Ovary (tissue), 9 donors: ENCODE data around the gene AGPAT1. TPM values are rescaled to one million over a fixed set of nuclear protein-coding genes. Genes with fewer than 3 reads are reported as not detected.
A peak's percentile ranks its signal among the peaks of the same experiment; 100 is the strongest.

ENCODE experiments used
- DNase-seq, 5 donors: peaks; one replicate each; pipeline ENCODE4 v3.0.0-alpha.2; 2019 to 2020
- H3K27ac ChIP-seq, 2 donors: fragments of 200-600 bp; one replicate each; pipeline versions ENCODE4 v1.5.1 to v1.8.0; 2019 to 2022
- H3K27me3 ChIP-seq: fragments of 200-600 bp; one replicate; pipeline ENCODE4 v1.8.0; 2022
- H3K36me3 ChIP-seq: fragments of 200-600 bp; sonication (generic); one replicate; pipeline ENCODE4 v1.5.1; 2019
- H3K4me1 ChIP-seq: one replicate; pipeline ENCODE4 v1.8.1; 2013; ENCODE audit warnings: mild to moderate bottlenecking, moderate library complexity; ENCODE audit not compliant: insufficient read depth
- H3K4me3 ChIP-seq: fragments of 200-600 bp; sonication (generic); one replicate; pipeline ENCODE4 v1.5.1; 2017
- H3K9me3 ChIP-seq, 2 donors: fragments of 200-600 bp in 1 of 2; sonication (generic) in 1 of 2; one replicate each; pipeline versions ENCODE4 v1.5.1 to v1.8.1; 2013 to 2019; ENCODE audit warnings: mild to moderate bottlenecking in 1 of 2, moderate library complexity in 1 of 2
- CTCF ChIP-seq, 3 donors: fragments of 450-650 bp in 2 of 3; fragments of 200-600 bp in 1 of 3; IDR thresholded peaks; one replicate each; pipeline versions ENCODE4 v1.5.1 to v1.8.0; 2016 to 2022; ENCODE audit warnings: antibody characterized with exemption in 3 of 3, mild to moderate bottlenecking in 1 of 3
- EP300 ChIP-seq: sonication (generic); formaldehyde crosslinking; IDR thresholded peaks from one replicate; pipeline ENCODE4 v1.6.1; 2017; ENCODE audit warnings: antibody characterized with exemption
- POLR2A ChIP-seq: fragments of 450-650 bp; IDR thresholded peaks from one replicate; pipeline ENCODE4 v1.6.1; 2017; ENCODE audit warnings: antibody characterized with exemption, mild to moderate bottlenecking, moderate library complexity
- WGBS, 3 donors: extraction: QIAGEN DNeasy Blood & Tissue Kit in 1 of 3; methylation state at CpG; one replicate each; pipeline versions ENCODE4 v1.1.5 to v1.1.7; 2013 to 2017; 5-methylcytosine and 5-hydroxymethylcytosine counted together
- intact Hi-C, 4 donors: fragments of 100-400 bp; cut with DNase I; formaldehyde crosslinking; loops; one replicate each; pipeline versions ENCODE4 v1.11.0 to v1.15.1; 2022 to 2023
- microRNA-seq, 3 donors: library from miRNA; unstranded; fragments of <30 nt; microRNA quantifications; one replicate each; pipeline versions ENCODE4 to v1.2.0, GENCODE V29; 2019 to 2020
- polyA plus RNA-seq, 2 donors: library from polyadenylated mRNA; stranded (reverse); fragments of 200-250 nt in 1 of 2; fragments of 350-450 nt in 1 of 2; fragmentation: Illumina TruSeq in 1 of 2; extraction: RNeasy Lipid Tissue Mini Kit (QIAGEN cat#74804) in 1 of 2; gene quantifications; one replicate each; pipeline ENCODE4 v1.2.3, GENCODE V29; 2013 to 2014
- small RNA-seq: library from RNA; depleted of rRNA; stranded (forward); fragments of <200 nt; gene quantifications from one replicate; pipeline ENCODE3, GENCODE V24; 2016
- total RNA-seq, 7 donors: library from RNA; depleted of rRNA in 2 of 7; stranded (reverse); fragments of >200 nt in 2 of 7; fragmentation: NEBNext Ultra II Directional in 3 of 7; extraction: Animal tissue kit (Norgen Biotek cat#: 25700) in 3 of 7; gene quantifications; one replicate each; pipeline versions ENCODE4 v1.1.0 to v1.2.4, GENCODE V29; 2016 to 2023
- donor health status: DM: no; HTN: no; CAD: no; lungs with moderate emphysema.
- donor health status: DM: no; HTN: no; CAD: no.
- donor health status: Bipolar disorder and iron deficiency.
- donor health status: DM: yes; HTN: yes; CAD: no.
- donor health status: DM: no; HTN: no; CAD: no.
- donor health status: DM: yes; HTN: yes; CAD: no.

AGPAT1 gene
- total and polyA plus RNA-seq, 9 donors, result 29.6 to 82.4 (median 60.6) TPM

- peak; percentile 85 to 94 (median 92) for DNase-seq
- no peak for TF ChIP-seq EP300
- TF ChIP-seq POLR2A, result peak; percentile 18
- peak; percentile 92 to 93 (median 92) for TF ChIP-seq CTCF (IDR thresholded peaks at IDR 0.05)
- H3K27ac ChIP-seq, result peak overlapping the region; percentile 32 to 58
- H3K4me3 ChIP-seq, result no peak overlapping the region
- H3K36me3 ChIP-seq, result no peaks in the 10 kb centered on the region
- no peaks in the 10 kb centered on the region for H3K9me3 ChIP-seq
- intact Hi-C loops, result loop anchor here (2.0 to 10.0 kb wide), 3 partner anchors 36 to 214 kb away; partner anchors contain the start of genes PPT2 (in 3 of the 4) and ZBTB12 (in 1 of the 4)
- H3K27me3 ChIP-seq, result no peaks in the 10 kb centered on the region
- WGBS, 3 donors, result 9 to 10% (median 10%) methylated on average over 17 of the region's 17 CpGs
- H3K4me1 ChIP-seq, result peaks cover 1% of the 10 kb centered on the region
Measured at GRCh38 chr6:32118782-32119628, 56.9 kb downstream of the AGPAT1 start.

Small RNA genes within 50 kb of the gene (microRNA-seq; reads per million reads assigned to microRNA genes)
- gene MIR6721, result 0 to 0.18 (median 0) reads per million in 3 donors
- gene MIR6833, result 0 to 0.32 (median 0) reads per million in 3 donors

Small RNA genes within 50 kb of the gene (small RNA-seq; reads per million reads assigned to genes)
- gene AL662884.1, result not detected
- gene MIR6833, result not detected

Other genes starting within 250 kb of the AGPAT1 start
- 10 to 100 TPM in 4 of 7 donors, 1 to 10 TPM in 3; 1.4 to 23.0 (median 11.4) TPM for gene C2, start 248.4 kb downstream of the AGPAT1 start, total RNA-seq
- gene C2, start 248.4 kb downstream of the AGPAT1 start, polyA plus RNA-seq, result 10 to 100 TPM in 1 of 2 donors, 1 to 10 TPM in 1; 8.6 to 32.6 TPM
- gene CFB, start 230.0 kb downstream of the AGPAT1 start, total RNA-seq, result 100 to 1,000 TPM in 1 of 7 donors, 10 to 100 TPM in 6; 11.3 to 231 (median 23.8) TPM
- 10 to 100 TPM; 19.1 to 20.4 TPM for gene CFB, start 230.0 kb downstream of the AGPAT1 start, polyA plus RNA-seq
- 10 to 100 TPM; 59.2 to 75.0 (median 65.8) TPM for gene NELFE, start 217.1 kb downstream of the AGPAT1 start, total RNA-seq
- gene NELFE, start 217.1 kb downstream of the AGPAT1 start, polyA plus RNA-seq, result 10 to 100 TPM; 54.8 to 84.5 TPM
- 10 to 100 TPM; 37.2 to 59.4 (median 51.5) TPM for gene SKIC2, start 216.9 kb downstream of the AGPAT1 start, total RNA-seq
- gene SKIC2, start 216.9 kb downstream of the AGPAT1 start, polyA plus RNA-seq, result 10 to 100 TPM; 24.6 to 36.3 TPM
- gene DXO, start 203.9 kb downstream of the AGPAT1 start, total RNA-seq, result 10 to 100 TPM; 22.3 to 42.8 (median 26.7) TPM
- gene DXO, start 203.9 kb downstream of the AGPAT1 start, polyA plus RNA-seq, result 10 to 100 TPM; 11.7 to 29.3 TPM
- gene C4A, start 194.0 kb downstream of the AGPAT1 start, total RNA-seq, result 1,000 to 10,000 TPM in 1 of 7 donors, 100 to 1,000 TPM in 6; 147 to 1,617 (median 248) TPM
- 100 to 1,000 TPM; 114 to 324 TPM for gene C4A, start 194.0 kb downstream of the AGPAT1 start, polyA plus RNA-seq
- 1,000 to 10,000 TPM in 1 of 7 donors, 100 to 1,000 TPM in 6; 163 to 1,673 (median 271) TPM for gene C4B, start 161.3 kb downstream of the AGPAT1 start, total RNA-seq
- gene C4B, start 161.3 kb downstream of the AGPAT1 start, polyA plus RNA-seq, result 100 to 1,000 TPM in 1 of 2 donors, 10 to 100 TPM in 1; 97.4 to 326 TPM
- gene CYP21A2, start 137.7 kb downstream of the AGPAT1 start, total RNA-seq, result 10 to 100 TPM in 1 of 7 donors, 1 to 10 TPM in 6; 2.4 to 21.7 (median 8.8) TPM
- 1 to 10 TPM; 1.9 to 4.8 TPM for gene CYP21A2, start 137.7 kb downstream of the AGPAT1 start, polyA plus RNA-seq
- 100 to 1,000 TPM in 6 of 7 donors, 10 to 100 TPM in 1; 58.5 to 334 (median 205) TPM for gene TNXB, start 66.7 kb downstream of the AGPAT1 start, total RNA-seq
- 100 to 1,000 TPM in 1 of 2 donors, 10 to 100 TPM in 1; 13.3 to 114 TPM for gene TNXB, start 66.7 kb downstream of the AGPAT1 start, polyA plus RNA-seq
- 100 to 1,000 TPM in 1 of 7 donors, 10 to 100 TPM in 6; 27.8 to 100 (median 84.5) TPM for gene ATF6B, start 47.8 kb downstream of the AGPAT1 start, total RNA-seq
- 10 to 100 TPM; 37.9 to 70.3 TPM for gene ATF6B, start 47.8 kb downstream of the AGPAT1 start, polyA plus RNA-seq
- 1 to 10 TPM; 1.7 to 4.6 (median 4.1) TPM for gene FKBPL, start 45.8 kb downstream of the AGPAT1 start, total RNA-seq
- gene FKBPL, start 45.8 kb downstream of the AGPAT1 start, polyA plus RNA-seq, result 1 to 10 TPM; 4.2 to 5.5 TPM
- 10 to 100 TPM in 5 of 7 donors, 1 to 10 TPM in 2; 2.4 to 44.1 (median 28.0) TPM for gene PRRT1, start 24.1 kb downstream of the AGPAT1 start, total RNA-seq
- 10 to 100 TPM; 16.3 to 27.7 TPM for gene PRRT1, start 24.1 kb downstream of the AGPAT1 start, polyA plus RNA-seq
- gene PPT2, start 21.9 kb downstream of the AGPAT1 start, total RNA-seq, result 10 to 100 TPM; 33.5 to 63.9 (median 43.9) TPM
- 10 to 100 TPM; 34.4 to 53.1 TPM for gene PPT2, start 21.9 kb downstream of the AGPAT1 start, polyA plus RNA-seq
- 10 to 100 TPM; 11.8 to 47.3 (median 36.8) TPM for gene EGFL8, start 11.5 kb downstream of the AGPAT1 start, total RNA-seq
- 10 to 100 TPM; 29.8 to 36.7 TPM for gene EGFL8, start 11.5 kb downstream of the AGPAT1 start, polyA plus RNA-seq
- gene RNF5, start 2.3 kb upstream of the AGPAT1 start, total RNA-seq, result 10 to 100 TPM; 49.2 to 81.6 (median 75.4) TPM
- 100 to 1,000 TPM in 1 of 2 donors, 10 to 100 TPM in 1; 88.6 to 103 TPM for gene RNF5, start 2.3 kb upstream of the AGPAT1 start, polyA plus RNA-seq
- gene AGER, start 8.2 kb upstream of the AGPAT1 start, total RNA-seq, result 10 to 100 TPM in 1 of 7 donors, 1 to 10 TPM in 6; 3.4 to 12.8 (median 8.1) TPM
- gene AGER, start 8.2 kb upstream of the AGPAT1 start, polyA plus RNA-seq, result 1 to 10 TPM; 5.1 to 5.9 TPM
- 100 to 1,000 TPM in 4 of 7 donors, 10 to 100 TPM in 3; 39.3 to 110 (median 100) TPM for gene PBX2, start 14.1 kb upstream of the AGPAT1 start, total RNA-seq
- gene PBX2, start 14.1 kb upstream of the AGPAT1 start, polyA plus RNA-seq, result 10 to 100 TPM; 74.0 to 75.5 TPM
- gene GPSM3, start 16.6 kb upstream of the AGPAT1 start, total RNA-seq, result 1 to 10 TPM; 3.1 to 8.4 (median 4.7) TPM
- gene GPSM3, start 16.6 kb upstream of the AGPAT1 start, polyA plus RNA-seq, result 1 to 10 TPM; 5.4 to 8.7 TPM
- gene NOTCH4, start 48.0 kb upstream of the AGPAT1 start, total RNA-seq, result 10 to 100 TPM in 4 of 7 donors, 1 to 10 TPM in 3; 7.2 to 19.1 (median 10.7) TPM
- gene NOTCH4, start 48.0 kb upstream of the AGPAT1 start, polyA plus RNA-seq, result 10 to 100 TPM; 12.4 to 21.2 TPM
- gene TSBP1, start 195.8 kb upstream of the AGPAT1 start, total RNA-seq, result not detected
- not detected for gene TSBP1, start 195.8 kb upstream of the AGPAT1 start, polyA plus RNA-seq
- not detected for gene BTNL2, start 231.1 kb upstream of the AGPAT1 start, total RNA-seq
- gene BTNL2, start 231.1 kb upstream of the AGPAT1 start, polyA plus RNA-seq, result not detected